IMR-90 (cell line): ENCODE data around the gene B3GALNT1. TPM values are rescaled to one million over a fixed set of nuclear protein-coding genes. Genes with fewer than 3 reads are reported as not detected.

Experiments used
- ATAC-seq: fragments of 200-7000 bp; cut with Tn5 transposase; 2 replicates; pipeline ENCODE4 v1.9.1; 2020; ENCODE audit warnings: low read depth, mild to moderate bottlenecking, moderate library complexity
- BruUV-seq: library from RNA; stranded (reverse); fragments of 400-500 nt; replicated peaks from 2 replicates; lab custom pipeline; 2021; lab: Mats Ljungman, UMichigan
- CTCF ChIA-PET: fragments of 300-600 bp; formaldehyde crosslinking; extraction: SDS; loops from one replicate; lab custom pipeline; 2021; ENCODE audit warnings: antibody characterized with exemption; lab: Yijun Ruan, JAX
- POLR2A ChIA-PET: fragments of 300-600 bp; sonication (Branson Sonifier 250); formaldehyde crosslinking; loops from one replicate; lab custom pipeline; 2022; ENCODE audit warnings: antibody characterized with exemption; ENCODE audit not compliant: unreplicated experiment; lab: Charles Lee
- DNase-seq: peaks from one replicate; pipeline ENCODE4 v3.0.0; 2013
- H2AFZ ChIP-seq: replicated peaks from 2 replicates; pipeline ENCODE3; 2013; ENCODE audit warnings: low read length, mild to moderate bottlenecking; ENCODE audit not compliant: poor library complexity
- H2AK5ac ChIP-seq: 2 replicates; pipeline ENCODE4 v1.6.1; 2013; ENCODE audit warnings: low read depth, low read length, inconsistent platforms
- H2AK9ac ChIP-seq: replicated peaks from 2 replicates; pipeline ENCODE3; 2013; ENCODE audit warnings: mild to moderate bottlenecking, low read depth, low read length, moderate library complexity; ENCODE audit not compliant: poor library complexity
- H2BK120ac ChIP-seq: 2 replicates; pipeline ENCODE4 v1.6.1; 2013; ENCODE audit warnings: low read depth, low read length, inconsistent platforms
- H2BK15ac ChIP-seq: 3 replicates; pipeline ENCODE4 v1.6.1; 2013; ENCODE audit warnings: low read depth, low read length, inconsistent platforms
- H2BK20ac ChIP-seq: 2 replicates; pipeline ENCODE4 v1.6.1; 2013; ENCODE audit warnings: low read depth, mild to moderate bottlenecking, inconsistent platforms, low read length, moderate library complexity
- H2BK5ac ChIP-seq: 2 replicates; pipeline ENCODE4 v1.6.1; 2013; ENCODE audit warnings: mild to moderate bottlenecking, low read depth, low read length, inconsistent platforms; ENCODE audit not compliant: poor library complexity, severe bottlenecking
- H3K14ac ChIP-seq: replicated peaks from 2 replicates; pipeline ENCODE4 v1.6.1; 2013; ENCODE audit warnings: low read depth, low read length, inconsistent platforms
- H3K18ac ChIP-seq: 2 replicates; pipeline ENCODE4 v1.6.1; 2013; ENCODE audit warnings: low read depth, low read length, control low read depth
- H3K23ac ChIP-seq: 2 replicates; pipeline ENCODE4 v1.6.1; 2013; ENCODE audit warnings: low read depth, low read length, inconsistent platforms
- H3K27ac ChIP-seq: 2 replicates; pipeline ENCODE4 v1.5.1; 2013; ENCODE audit warnings: mild to moderate bottlenecking, control low read depth, low read length; ENCODE audit not compliant: insufficient read depth
- H3K27me3 ChIP-seq: 2 replicates; pipeline ENCODE4 v1.6.1; 2013; ENCODE audit warnings: low read length; ENCODE audit not compliant: control insufficient read depth, insufficient read depth
- H3K36me3 ChIP-seq: 2 replicates; pipeline ENCODE4 v1.6.1; 2013; ENCODE audit warnings: low read length, mixed read lengths; ENCODE audit not compliant: control insufficient read depth, insufficient read depth
- H3K4ac ChIP-seq: 2 replicates; pipeline ENCODE4 v1.6.1; 2013; ENCODE audit warnings: low read depth, low read length, inconsistent platforms
- H3K4me1 ChIP-seq: 2 replicates; pipeline ENCODE4 v1.6.1; 2013; ENCODE audit warnings: low read length, mixed read lengths; ENCODE audit not compliant: control insufficient read depth, insufficient read depth
- H3K4me2 ChIP-seq: 2 replicates; pipeline ENCODE4 v1.6.1; 2013; ENCODE audit warnings: low read depth, mild to moderate bottlenecking, control low read depth, low read length, moderate library complexity
- H3K4me3 ChIP-seq: 2 replicates; pipeline ENCODE4 v1.5.1; 2013; ENCODE audit warnings: low read depth, mild to moderate bottlenecking, control low read depth, low read length, moderate library complexity; ENCODE audit not compliant: insufficient read depth
- H3K56ac ChIP-seq: 2 replicates; pipeline ENCODE4 v1.6.1; 2013; ENCODE audit warnings: low read length, inconsistent platforms; ENCODE audit not compliant: insufficient read depth; ENCODE audit errors: extremely low read depth
- H3K79me1 ChIP-seq, 2 experiments: 2 replicates each; pipeline ENCODE4 v1.6.1; 2013; ENCODE audit warnings: low read length in 2 of 2, inconsistent platforms in 1 of 2, low read depth in 1 of 2
- H3K9ac ChIP-seq: 2 replicates; pipeline ENCODE4 v1.6.1; 2013; ENCODE audit warnings: low read depth, low read length, control low read depth
- H3K9me1 ChIP-seq: 2 replicates; pipeline ENCODE4 v1.6.1; 2013; ENCODE audit warnings: low read length, inconsistent platforms; ENCODE audit not compliant: insufficient read depth
- H3K9me3 ChIP-seq: 2 replicates; pipeline ENCODE4 v1.6.1; 2013; ENCODE audit warnings: low read length; ENCODE audit not compliant: control insufficient read depth, insufficient read depth
- H4K20me1 ChIP-seq: 2 replicates; pipeline ENCODE4 v1.6.1; 2013; ENCODE audit warnings: low read length, inconsistent platforms; ENCODE audit not compliant: insufficient read depth
- H4K5ac ChIP-seq: 2 replicates; pipeline ENCODE4 v1.6.1; 2013; ENCODE audit warnings: mild to moderate bottlenecking, low read depth, low read length, control low read depth
- H4K8ac ChIP-seq, 2 experiments: 2 replicates each; pipeline ENCODE4 v1.6.1; 2013; ENCODE audit warnings: low read depth in 2 of 2, low read length in 2 of 2, control low read depth in 1 of 2, inconsistent platforms in 1 of 2
- H4K91ac ChIP-seq: 2 replicates; pipeline ENCODE4 v1.6.1; 2013; ENCODE audit warnings: low read depth, low read length, inconsistent platforms; ENCODE audit not compliant: insufficient read depth
- CHD1 ChIP-seq: IDR thresholded peaks from 2 replicates; pipeline ENCODE4 v1.6.1; 2012; ENCODE audit warnings: low read depth, low read length, improper control_type of control experiment
- CTCF ChIP-seq: conservative IDR thresholded peaks from 2 replicates; pipeline ENCODE4 v1.5.1; 2012; ENCODE audit warnings: mild to moderate bottlenecking, low read depth, low read length, improper control_type of control experiment
- ELK1 ChIP-seq: fragments of 150-350 bp; IDR thresholded peaks from 2 replicates; pipeline ENCODE4 v1.6.1; 2016; ENCODE audit warnings: low read depth, mild to moderate bottlenecking, low read length, moderate library complexity, borderline replicate concordance
- FOS ChIP-seq: fragments of 150-350 bp; IDR thresholded peaks from 2 replicates; pipeline ENCODE4 v1.6.1; 2016; ENCODE audit warnings: low read depth, low read length
- MAFK ChIP-seq: IDR thresholded peaks from 2 replicates; pipeline ENCODE4 v1.6.1; 2012; ENCODE audit warnings: low read depth, low read length, improper control_type of control experiment
- MAZ ChIP-seq: IDR thresholded peaks from 2 replicates; pipeline ENCODE4 v1.6.1; 2012; ENCODE audit warnings: low read depth, mild to moderate bottlenecking, low read length, improper control_type of control experiment, moderate library complexity, borderline replicate concordance
- NFE2L2 ChIP-seq: fragments of 150-350 bp; IDR thresholded peaks from 2 replicates; pipeline ENCODE4 v1.6.1; 2016; ENCODE audit warnings: low read depth, mild to moderate bottlenecking, low read length
- RAD21 ChIP-seq: IDR thresholded peaks from 2 replicates; pipeline ENCODE4 v1.6.1; 2012; ENCODE audit warnings: low read length, improper control_type of control experiment
- RCOR1 ChIP-seq: IDR thresholded peaks from 2 replicates; pipeline ENCODE4 v1.6.1; 2012; ENCODE audit warnings: mild to moderate bottlenecking, low read length, improper control_type of control experiment; ENCODE audit not compliant: insufficient replicate concordance
- RFX5 ChIP-seq: IDR thresholded peaks from 2 replicates; pipeline ENCODE4 v1.8.0; 2012; ENCODE audit warnings: low read depth, mild to moderate bottlenecking, low read length, moderate library complexity
- SMC3 ChIP-seq: fragments of 150-350 bp; IDR thresholded peaks from 2 replicates; pipeline ENCODE4 v1.6.1; 2016; ENCODE audit warnings: low read depth, mild to moderate bottlenecking, antibody characterized with exemption, low read length, moderate library complexity
- dilution Hi-C: fragments of 300-500 bp; cut with HindIII; formaldehyde crosslinking; loops from one replicate; pipeline ENCODE4 v1.14.3; 2018; ENCODE audit warnings: low sequenced_read_pairs; ENCODE audit not compliant: unreplicated experiment
- in situ Hi-C: fragments of 300-500 bp; cut with MboI; formaldehyde crosslinking; loops from 3 replicates; pipeline ENCODE4 v1.14.3; 2019; ENCODE audit warnings: low sequenced_read_pairs, inconsistent platforms, mixed read lengths
- intact Hi-C: fragments of 100-400 bp; cut with micrococcal nuclease; formaldehyde crosslinking; loops from 2 replicates; pipeline ENCODE4 v1.10.0; 2022
- polyA plus RNA-seq, 3 experiments: library from polyadenylated mRNA; depleted of rRNA; stranded (reverse); fragments of >200 nt; gene quantifications; 2 replicates each; pipeline ENCODE4 v1.2.3, GENCODE V29; 2012; ENCODE audit warnings: low replicate concordance in 1 of 3
- total RNA-seq: library from RNA; depleted of rRNA; stranded (reverse); fragments of >200 nt; gene quantifications from 2 replicates; pipeline ENCODE4 v1.2.3, GENCODE V29; 2012

B3GALNT1 gene
- total and polyA plus RNA-seq, 2 of the 4 experiments (the other 2 are of a cell fraction) = 5.6 to 8.2 TPM

- no peak overlapping the region for H3K9ac ChIP-seq
- H3K4me1 ChIP-seq = no peaks in the 10 kb centered on the region
- no peaks in the 10 kb centered on the region for H3K9me1 ChIP-seq
- no peak overlapping the region for H2BK120ac ChIP-seq
- H2AK5ac ChIP-seq = no peak overlapping the region
- no peak overlapping the region for H2BK15ac ChIP-seq
- no peaks in the 10 kb centered on the region for H3K36me3 ChIP-seq
- H2BK20ac ChIP-seq = no peak overlapping the region
- no peaks in the 10 kb centered on the region for H3K9me3 ChIP-seq
- H3K23ac ChIP-seq = no peak overlapping the region
- H3K4me3 ChIP-seq = no peak overlapping the region
- intact Hi-C loops = no loop called here
- DNase-seq = no peak
- no peak overlapping the region for H3K4ac ChIP-seq
- no peak overlapping the region for H2AFZ ChIP-seq
- no TSS peak for BruUV-seq
- no peak for ATAC-seq
- no peak overlapping the region for H2BK5ac ChIP-seq
- H3K56ac ChIP-seq = no peak overlapping the region
- TF ChIP-seq CTCF = no peak
- TF ChIP-seq RCOR1 = no peak
- no peak for TF ChIP-seq MAZ
- no peak for TF ChIP-seq FOS
- no peak for TF ChIP-seq RFX5
- TF ChIP-seq CHD1 = no peak
- TF ChIP-seq ELK1 = no peak
- TF ChIP-seq NFE2L2 = no peak
- TF ChIP-seq MAFK = no peak
- TF ChIP-seq SMC3 = no peak
- no peak for TF ChIP-seq RAD21
- H3K79me1 ChIP-seq = no peaks in the 10 kb centered on the region
- H3K18ac ChIP-seq = no peak overlapping the region
- H3K4me2 ChIP-seq = no peak overlapping the region
- no peaks in the 10 kb centered on the region for H3K27me3 ChIP-seq
- ChIA-PET CTCF (no interaction called here), POLR2A (no interaction called here)
- no peak overlapping the region for H3K14ac ChIP-seq
- H4K20me1 ChIP-seq = no peaks in the 10 kb centered on the region
- no peak overlapping the region for H4K91ac ChIP-seq
- dilution Hi-C loops = no loop called here
- H2AK9ac ChIP-seq = no peak overlapping the region
- H4K8ac ChIP-seq = no peak overlapping the region
- in situ Hi-C loops = no loop called here
- H3K27ac ChIP-seq = no peak overlapping the region
- H4K5ac ChIP-seq = no peak overlapping the region
Measured at GRCh38 chr3:161072751-161073150, 32.4 kb downstream of the B3GALNT1 start.
